Measurements from ENCODE around the gene MRPS18B. TPM values are rescaled to one million over a fixed set of nuclear protein-coding genes. Genes with fewer than 3 reads are reported as not detected.
"Not testable (repeated sequence)": the region's sequence is repeated elsewhere in the genome, so short reads cannot be mapped to it uniquely, and the experiment has no call there.

The MRPS18B gene
- total RNA-seq, 1 experiment from 2014 or later: 119 TPM

- Histone ChIP-seq H3K27me3 (ENCODE audit: low read length) (no peaks in the 10 kb centered on the region), H3K4me3 (ENCODE audit: low read length) (no peak overlapping the region), H3K36me3 (ENCODE audit: insufficient read depth, low read length) (peaks cover 27% of the 10 kb centered on the region), H3K4me2 (ENCODE audit: low read depth, low read length, poor library complexity, severe bottlenecking) (no peak overlapping the region), H3K27ac (ENCODE audit: low read length) (no peak overlapping the region), H3K79me2 (ENCODE audit: low read length) (no peaks in the 10 kb centered on the region), H3K9ac (ENCODE audit: low read length) (no peak overlapping the region), H3K9me2 (replicated peaks; ENCODE audit: insufficient read depth, low read length) (no peaks in the 10 kb centered on the region), H3K4me1 (ENCODE audit: low read length) (no peaks in the 10 kb centered on the region), H4K20me1 (ENCODE audit: insufficient read depth, low read depth, low read length) (no peaks in the 10 kb centered on the region), H3K9me3 (ENCODE audit: low read length) (no peaks in the 10 kb centered on the region), H2AFZ (ENCODE audit: low read length) (no peak overlapping the region)
- DNase-seq: no peak
Observed at GRCh38 chr6:30654798-30655742, 37.4 kb downstream of the MRPS18B start.

DNA sequence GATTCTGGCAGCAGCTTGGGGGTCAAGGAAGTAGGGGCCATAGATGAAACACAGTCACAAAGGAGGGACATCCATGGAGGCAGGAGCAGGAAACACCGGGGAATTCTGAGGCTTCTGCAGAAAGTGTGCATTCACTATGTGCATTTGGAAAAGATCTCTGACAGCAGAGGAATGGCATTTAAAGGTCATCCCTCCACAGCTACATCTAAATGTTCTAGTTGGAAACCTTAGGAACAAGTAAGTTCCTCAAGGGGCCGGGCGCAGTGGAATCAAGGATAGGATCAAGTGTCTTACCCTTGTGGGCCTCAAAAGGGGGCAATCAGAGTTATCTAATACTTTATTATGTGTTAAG lies 38.1 kb downstream of the MRPS18B start:
- no peak for DNase-seq
- Histone ChIP-seq H2AFZ (ENCODE audit: low read length) (no peak overlapping the region), H4K20me1 (ENCODE audit: insufficient read depth, low read depth, low read length) (no peaks in the 10 kb centered on the region), H3K79me2 (ENCODE audit: low read length) (no peaks in the 10 kb centered on the region), H3K27me3 (ENCODE audit: low read length) (no peaks in the 10 kb centered on the region), H3K9me2 (replicated peaks; ENCODE audit: insufficient read depth, low read length) (no peaks in the 10 kb centered on the region), H3K4me1 (ENCODE audit: low read length) (no peaks in the 10 kb centered on the region), H3K9me3 (ENCODE audit: low read length) (no peaks in the 10 kb centered on the region), H3K4me2 (ENCODE audit: low read depth, low read length, poor library complexity, severe bottlenecking) (no peak overlapping the region), H3K4me3 (ENCODE audit: low read length) (no peak overlapping the region), H3K36me3 (ENCODE audit: insufficient read depth, low read length) (peaks cover 27% of the 10 kb centered on the region), H3K9ac (ENCODE audit: low read length) (no peak overlapping the region), H3K27ac (ENCODE audit: low read length) (no peak overlapping the region)

- Histone ChIP-seq H3K27ac (ENCODE audit: low read length) (no peak overlapping the region), H4K20me1 (ENCODE audit: insufficient read depth, low read depth, low read length) (no peaks in the 10 kb centered on the region)
Observed at GRCh38 chr6:30656513-30656912, 38.9 kb downstream of the MRPS18B start.

DNA sequence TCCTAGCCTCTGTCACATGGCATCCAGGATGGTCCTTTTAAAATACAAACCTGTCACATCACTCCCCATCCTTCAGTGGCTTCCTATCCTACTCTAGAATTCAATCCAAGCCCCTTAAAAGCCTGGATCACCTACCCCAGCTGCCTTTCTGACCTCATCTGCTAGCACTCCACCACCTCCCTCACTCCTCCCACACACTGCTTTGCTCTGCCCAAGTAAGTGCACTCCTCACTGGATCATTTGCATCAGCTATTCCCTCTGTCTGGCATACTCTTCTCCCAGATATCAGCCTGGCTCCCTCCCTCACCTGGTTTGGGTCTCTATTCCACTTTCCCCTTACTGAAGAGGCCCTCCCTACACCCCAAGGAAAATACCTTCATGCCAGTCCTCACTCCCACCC lies 39.8 kb downstream of the MRPS18B start:
- Histone ChIP-seq H3K79me2 (ENCODE audit: low read length) (no peaks in the 10 kb centered on the region), H3K36me3 (ENCODE audit: insufficient read depth, low read length) (peaks cover 34% of the 10 kb centered on the region), H3K27me3 (ENCODE audit: low read length) (no peaks in the 10 kb centered on the region), H3K9ac (ENCODE audit: low read length) (no peak overlapping the region), H3K27ac (ENCODE audit: low read length) (no peak overlapping the region), H3K9me2 (replicated peaks; ENCODE audit: insufficient read depth, low read length) (no peaks in the 10 kb centered on the region), H3K4me2 (ENCODE audit: low read depth, low read length, poor library complexity, severe bottlenecking) (no peak overlapping the region), H3K4me3 (ENCODE audit: low read length) (no peak overlapping the region), H2AFZ (ENCODE audit: low read length) (no peak overlapping the region), H3K9me3 (ENCODE audit: low read length) (no peaks in the 10 kb centered on the region), H4K20me1 (ENCODE audit: insufficient read depth, low read depth, low read length) (no peaks in the 10 kb centered on the region), H3K4me1 (ENCODE audit: low read length) (no peaks in the 10 kb centered on the region)
- DNase-seq: no peak

More at GRCh38 chr6:30656513-30656912, 38.9 kb downstream of the MRPS18B start:
- no peaks in the 10 kb centered on the region for H3K9me3 ChIP-seq (ENCODE audit: low read length)
- no peak for DNase-seq
- no peak overlapping the region for H3K4me3 ChIP-seq (ENCODE audit: low read length)
- H3K4me2 ChIP-seq (ENCODE audit: low read depth, low read length, poor library complexity, severe bottlenecking): no peak overlapping the region
- H3K36me3 ChIP-seq (ENCODE audit: insufficient read depth, low read length): peaks cover 29% of the 10 kb centered on the region
- no peak overlapping the region for H3K9ac ChIP-seq (ENCODE audit: low read length)
- H2AFZ ChIP-seq (ENCODE audit: low read length): no peak overlapping the region
- no peaks in the 10 kb centered on the region for H3K79me2 ChIP-seq (ENCODE audit: low read length)
- H3K27me3 ChIP-seq (ENCODE audit: low read length): no peaks in the 10 kb centered on the region
- H3K9me2 ChIP-seq (replicated peaks; ENCODE audit: insufficient read depth, low read length): no peaks in the 10 kb centered on the region
- H3K4me1 ChIP-seq (ENCODE audit: low read length): no peaks in the 10 kb centered on the region

- DNase-seq; H3K4me2 ChIP-seq (ENCODE audit: low read depth, low read length, poor library complexity, severe bottlenecking); H2AFZ ChIP-seq (ENCODE audit: low read length); H3K9ac ChIP-seq (ENCODE audit: low read length); H3K9me3 ChIP-seq (ENCODE audit: low read length); H4K20me1 ChIP-seq (ENCODE audit: insufficient read depth, low read depth, low read length); H3K4me3 ChIP-seq (ENCODE audit: low read length); H3K27me3 ChIP-seq (ENCODE audit: low read length); H3K79me2 ChIP-seq (ENCODE audit: low read length); H3K27ac ChIP-seq (ENCODE audit: low read length); H3K4me1 ChIP-seq (ENCODE audit: low read length); H3K9me2 ChIP-seq (replicated peaks; ENCODE audit: insufficient read depth, low read length): not testable (repeated sequence)
- peaks cover 36% of the 10 kb centered on the region for H3K36me3 ChIP-seq (ENCODE audit: insufficient read depth, low read length)
Observed at GRCh38 chr6:30657922-30658321, 40.3 kb downstream of the MRPS18B start.

DNA sequence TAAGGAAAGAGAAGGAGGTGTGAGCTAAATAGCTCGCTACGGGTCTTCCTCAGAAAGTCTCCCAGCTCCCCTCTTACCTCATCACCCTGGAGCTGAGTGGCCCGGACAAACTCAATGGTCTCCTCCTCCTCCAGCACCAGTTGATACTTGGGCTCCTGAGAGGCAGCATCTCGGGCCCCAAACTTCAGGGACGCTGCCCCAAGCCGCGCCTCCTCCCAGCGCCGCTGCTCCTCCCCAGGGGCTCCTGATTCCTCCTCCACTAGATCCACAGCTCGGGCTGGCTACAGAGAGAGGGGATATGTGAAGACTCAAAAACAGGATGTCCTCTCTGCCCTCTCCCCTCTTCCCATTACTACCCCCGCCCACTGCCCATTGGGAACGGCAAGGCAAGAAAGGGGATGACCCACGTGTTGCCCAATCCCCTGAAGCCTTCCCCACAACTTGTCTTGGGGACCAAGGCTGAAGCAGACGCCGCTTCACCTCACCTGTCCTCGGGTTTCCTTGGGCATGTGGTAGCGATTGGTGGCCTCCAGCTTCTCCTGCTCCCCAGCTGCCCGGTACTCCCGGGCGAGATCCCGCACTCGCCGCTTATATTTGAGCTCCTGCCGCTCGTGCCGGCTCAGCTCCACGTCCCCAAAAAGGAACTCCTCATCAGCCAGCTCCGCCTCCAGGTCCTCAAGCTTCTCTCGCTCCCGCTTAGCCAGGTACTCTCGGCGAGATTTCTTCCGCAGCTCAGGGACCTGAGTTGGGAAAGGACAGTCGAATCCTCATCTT lies 47.5 kb downstream of the MRPS18B start:
- no peak for DNase-seq
- no peak overlapping the region for H3K9ac ChIP-seq (ENCODE audit: low read length)
- H3K4me3 ChIP-seq (ENCODE audit: low read length): no peak overlapping the region

GRCh38 chr6:30666300-30666699 lies 48.7 kb downstream of the MRPS18B start:
- not testable (repeated sequence) for H3K9me2 ChIP-seq (replicated peaks; ENCODE audit: insufficient read depth, low read length); H3K79me2 ChIP-seq (ENCODE audit: low read length); H2AFZ ChIP-seq (ENCODE audit: low read length); H3K4me3 ChIP-seq (ENCODE audit: low read length); H3K4me2 ChIP-seq (ENCODE audit: low read depth, low read length, poor library complexity, severe bottlenecking); DNase-seq; H3K4me1 ChIP-seq (ENCODE audit: low read length); H3K27me3 ChIP-seq (ENCODE audit: low read length); H3K9ac ChIP-seq (ENCODE audit: low read length); H3K27ac ChIP-seq (ENCODE audit: low read length); H3K9me3 ChIP-seq (ENCODE audit: low read length); H4K20me1 ChIP-seq (ENCODE audit: insufficient read depth, low read depth, low read length)
- peaks cover 23% of the 10 kb centered on the region; the same call in 1 of the 2 replicates for H3K36me3 ChIP-seq (ENCODE audit: insufficient read depth, low read length)

More for the DNA sequence above, 47.5 kb downstream of the MRPS18B start:
- Histone ChIP-seq H3K36me3 (ENCODE audit: insufficient read depth, low read length) (peaks cover 24% of the 10 kb centered on the region; the same call in 1 of the 2 replicates), H2AFZ (ENCODE audit: low read length) (no peak overlapping the region), H3K27ac (ENCODE audit: low read length) (no peak overlapping the region), H3K27me3 (ENCODE audit: low read length) (no peaks in the 10 kb centered on the region), H3K9me2 (replicated peaks; ENCODE audit: insufficient read depth, low read length) (no peaks in the 10 kb centered on the region), H3K4me1 (ENCODE audit: low read length) (no peaks in the 10 kb centered on the region), H3K79me2 (ENCODE audit: low read length) (no peaks in the 10 kb centered on the region; the same call in 1 of the 2 replicates), H3K4me2 (ENCODE audit: low read depth, low read length, poor library complexity, severe bottlenecking) (no peak overlapping the region), H4K20me1 (ENCODE audit: insufficient read depth, low read depth, low read length) (no peaks in the 10 kb centered on the region), H3K9me3 (ENCODE audit: low read length) (no peaks in the 10 kb centered on the region)

Measured in Karpas-422 (cell line).